Loucy (cell line): ENCODE results near the gene TBC1D2B.
"Not testable (repeated sequence)": the region's sequence is repeated elsewhere in the genome, so short reads cannot be mapped to it uniquely, and the experiment has no call there.

Experiments used
- CTCF ChIP-seq: fragments of 200-600 bp; sonication (generic); conservative IDR thresholded peaks from 2 replicates; pipeline ENCODE4 v1.5.1; 2014; ENCODE audit warnings: mild to moderate bottlenecking, antibody characterized with exemption, low read length
- EZH2phosphoT487 ChIP-seq: fragments of 200-600 bp; IDR thresholded peaks from 2 replicates; pipeline ENCODE4 v1.6.1; 2018; ENCODE audit warnings: antibody characterized with exemption, mild to moderate bottlenecking, moderate library complexity, borderline replicate concordance

GRCh38 chr15:77967235-77967615 is 110.3 kb downstream of the TBC1D2B start:
- TF ChIP-seq CTCF, EZH2phosphoT487: not testable (repeated sequence)
